ENCODE results near the gene RALBP1. TPM values are rescaled to one million over a fixed set of nuclear protein-coding genes. Genes with fewer than 3 reads are reported as not detected.

The RALBP1 gene
- total RNA-seq, 1 experiment from 2014 or later: 70.0 TPM

- no peak overlapping the region for H3K27ac ChIP-seq (ENCODE audit: low read length)
- CTCF ChIA-PET: no interaction called here
- no peaks in the 10 kb centered on the region for H3K4me1 ChIP-seq (ENCODE audit: control insufficient read depth, insufficient read depth, low read length)
- intact Hi-C loops (cut with micrococcal nuclease; ENCODE audit: unreplicated experiment): no loop called here
- ATAC-seq: no peak
- no peak for DNase-seq (ENCODE audit: low read depth, low spot score)
- no TSS peak for BruUV-seq (replicated peaks)
- TF ChIP-seq POLR2AphosphoS5 (IDR thresholded peaks at IDR 0.05; ENCODE audit: low read depth, low read length) (no peak), TCF7L2 (IDR thresholded peaks at IDR 0.05; ENCODE audit: low read depth, low read length) (no peak), CTCF (IDR thresholded peaks at IDR 0.05) (no peak)
- no peaks in the 10 kb centered on the region for H3K27me3 ChIP-seq (ENCODE audit: control insufficient read depth, insufficient read depth, low read length)
- in situ Hi-C loops (cut with HindIII; ENCODE audit: low pct_unique_long_range_greater_than_20kb, low sequenced_read_pairs): no loop called here
- H3K36me3 ChIP-seq (ENCODE audit: control insufficient read depth, insufficient read depth, low read length): no peaks in the 10 kb centered on the region
- H3K4me3 ChIP-seq (ENCODE audit: low read depth in 2 of 2, low read length in 2 of 2): no peak overlapping the region
- peaks cover 6% of the 10 kb centered on the region; the same call in 1 of the 2 replicates for H3K9me3 ChIP-seq (ENCODE audit: control insufficient read depth, insufficient read depth, low read depth, low read length)
- POLR2A ChIA-PET: interaction anchor here (0.6 kb wide), 1 partner anchor 897 kb away, joined by 3 read pairs; the partner anchor contains the start of gene RAB12
Observed at GRCh38 chr18:9506046-9506792, 30.9 kb downstream of the RALBP1 start.

GRCh38 chr18:9507565-9508088 is 32.3 kb downstream of the RALBP1 start:
- no peak for DNase-seq (ENCODE audit: low read depth, low spot score)
- intact Hi-C loops (cut with micrococcal nuclease; ENCODE audit: unreplicated experiment): no loop called here
- H3K27me3 ChIP-seq (ENCODE audit: control insufficient read depth, insufficient read depth, low read length): no peaks in the 10 kb centered on the region
- H3K27ac ChIP-seq (ENCODE audit: low read length): no peak overlapping the region
- no peaks in the 10 kb centered on the region for H3K36me3 ChIP-seq (ENCODE audit: control insufficient read depth, insufficient read depth, low read length)
- ChIA-PET POLR2A (no interaction called here), CTCF (no interaction called here)
- TF ChIP-seq POLR2AphosphoS5 (IDR thresholded peaks at IDR 0.05; ENCODE audit: low read depth, low read length): no peak
- TF ChIP-seq REST (IDR thresholded peaks at IDR 0.05; ENCODE audit: insufficient read depth in 1 of 2, low read depth in 2 of 2, low read length in 1 of 2): no peak
- H3K4me1 ChIP-seq (ENCODE audit: control insufficient read depth, insufficient read depth, low read length): no peaks in the 10 kb centered on the region
- no peak for ATAC-seq
- in situ Hi-C loops (cut with HindIII; ENCODE audit: low pct_unique_long_range_greater_than_20kb, low sequenced_read_pairs): no loop called here
- H3K4me3 ChIP-seq (ENCODE audit: low read depth in 2 of 2, low read length in 2 of 2): no peak overlapping the region
- BruUV-seq (replicated peaks): no TSS peak
- H3K9me3 ChIP-seq (ENCODE audit: control insufficient read depth, insufficient read depth, low read depth, low read length): peaks cover 6% of the 10 kb centered on the region; the same call in 1 of the 2 replicates

GRCh38 chr18:9508446-9509025 is 33.2 kb downstream of the RALBP1 start:
- DNase-seq (ENCODE audit: low read depth, low spot score) (no peak), ATAC-seq (no peak)
- intact Hi-C loops (cut with micrococcal nuclease; ENCODE audit: unreplicated experiment): no loop called here
- H3K27me3 ChIP-seq (ENCODE audit: control insufficient read depth, insufficient read depth, low read length): no peaks in the 10 kb centered on the region
- no peaks in the 10 kb centered on the region for H3K36me3 ChIP-seq (ENCODE audit: control insufficient read depth, insufficient read depth, low read length)
- no peak overlapping the region for H3K4me3 ChIP-seq (ENCODE audit: low read depth in 2 of 2, low read length in 2 of 2)
- in situ Hi-C loops (cut with HindIII; ENCODE audit: low pct_unique_long_range_greater_than_20kb, low sequenced_read_pairs): no loop called here
- H3K9me3 ChIP-seq (ENCODE audit: control insufficient read depth, insufficient read depth, low read depth, low read length): peaks cover 6% of the 10 kb centered on the region; the same call in 1 of the 2 replicates
- BruUV-seq (replicated peaks): no TSS peak
- CTCF ChIA-PET: no interaction called here
- H3K4me1 ChIP-seq (ENCODE audit: control insufficient read depth, insufficient read depth, low read length): no peaks in the 10 kb centered on the region
- POLR2A ChIA-PET: no interaction called here
- no peak for TF ChIP-seq SIN3A (IDR thresholded peaks at IDR 0.05; ENCODE audit: borderline replicate concordance, insufficient read depth, low read depth, low read length)
- no peak for TF ChIP-seq CTCF (IDR thresholded peaks at IDR 0.05)
- no peak for TF ChIP-seq TCF7L2 (IDR thresholded peaks at IDR 0.05; ENCODE audit: low read depth, low read length)
- no peak for TF ChIP-seq REST (IDR thresholded peaks at IDR 0.05; ENCODE audit: insufficient read depth in 1 of 2, low read depth in 2 of 2, low read length in 1 of 2)
- TF ChIP-seq POLR2AphosphoS5 (IDR thresholded peaks at IDR 0.05; ENCODE audit: low read depth, low read length): no peak
- no peak overlapping the region for H3K27ac ChIP-seq (ENCODE audit: low read length)

Data from Panc1 (cell line).